ENCODE measurements around the gene DPM1.

- TF ChIP-seq CTCF (IDR thresholded peaks at IDR 0.05) (no peak), POLR2A (IDR thresholded peaks at IDR 0.05) (no peak)
These were observed 72.0 kb downstream of the DPM1 start for GRCh38 chr20:50886184-50886790.

Measured in thyroid gland (tissue), 4 donors.